ENCODE data around the gene PRKCA.

Gene PRKCA

GRCh38 chr17:66647391-66647983 is 345.1 kb downstream of the PRKCA start:
- no peak for DNase-seq (ENCODE audit: low read depth in 1 of 2, low spot score in 1 of 2)
- no peaks in the 10 kb centered on the region for H3K27me3 ChIP-seq (ENCODE audit: insufficient read depth, poor library complexity, severe bottlenecking)
- no peak overlapping the region for H3K27ac ChIP-seq (replicated peaks)
- H3K4me3 ChIP-seq (replicated peaks; ENCODE audit: insufficient read depth, low read length): no peak overlapping the region
- no peak for TF ChIP-seq GABPA (IDR thresholded peaks at IDR 0.05; ENCODE audit: low read depth)

GRCh38 chr17:66649818-66650543 is 347.6 kb downstream of the PRKCA start:
- DNase-seq (ENCODE audit: low read depth in 1 of 2, low spot score in 1 of 2): no peak
- Histone ChIP-seq H3K4me3 (replicated peaks; ENCODE audit: insufficient read depth, low read length) (no peak overlapping the region), H3K27me3 (ENCODE audit: insufficient read depth, poor library complexity, severe bottlenecking) (no peaks in the 10 kb centered on the region), H3K27ac (replicated peaks) (no peak overlapping the region)
- TF ChIP-seq POLR2AphosphoS5 (IDR thresholded peaks at IDR 0.05; ENCODE audit: low read depth) (no peak), GABPA (IDR thresholded peaks at IDR 0.05; ENCODE audit: low read depth) (no peak), SPI1 (IDR thresholded peaks at IDR 0.05; ENCODE audit: borderline replicate concordance, low read depth) (no peak), CTCF (IDR thresholded peaks at IDR 0.05; ENCODE audit: insufficient read depth, low read length) (no peak)
- TF ChIP-seq, protein P1, sequence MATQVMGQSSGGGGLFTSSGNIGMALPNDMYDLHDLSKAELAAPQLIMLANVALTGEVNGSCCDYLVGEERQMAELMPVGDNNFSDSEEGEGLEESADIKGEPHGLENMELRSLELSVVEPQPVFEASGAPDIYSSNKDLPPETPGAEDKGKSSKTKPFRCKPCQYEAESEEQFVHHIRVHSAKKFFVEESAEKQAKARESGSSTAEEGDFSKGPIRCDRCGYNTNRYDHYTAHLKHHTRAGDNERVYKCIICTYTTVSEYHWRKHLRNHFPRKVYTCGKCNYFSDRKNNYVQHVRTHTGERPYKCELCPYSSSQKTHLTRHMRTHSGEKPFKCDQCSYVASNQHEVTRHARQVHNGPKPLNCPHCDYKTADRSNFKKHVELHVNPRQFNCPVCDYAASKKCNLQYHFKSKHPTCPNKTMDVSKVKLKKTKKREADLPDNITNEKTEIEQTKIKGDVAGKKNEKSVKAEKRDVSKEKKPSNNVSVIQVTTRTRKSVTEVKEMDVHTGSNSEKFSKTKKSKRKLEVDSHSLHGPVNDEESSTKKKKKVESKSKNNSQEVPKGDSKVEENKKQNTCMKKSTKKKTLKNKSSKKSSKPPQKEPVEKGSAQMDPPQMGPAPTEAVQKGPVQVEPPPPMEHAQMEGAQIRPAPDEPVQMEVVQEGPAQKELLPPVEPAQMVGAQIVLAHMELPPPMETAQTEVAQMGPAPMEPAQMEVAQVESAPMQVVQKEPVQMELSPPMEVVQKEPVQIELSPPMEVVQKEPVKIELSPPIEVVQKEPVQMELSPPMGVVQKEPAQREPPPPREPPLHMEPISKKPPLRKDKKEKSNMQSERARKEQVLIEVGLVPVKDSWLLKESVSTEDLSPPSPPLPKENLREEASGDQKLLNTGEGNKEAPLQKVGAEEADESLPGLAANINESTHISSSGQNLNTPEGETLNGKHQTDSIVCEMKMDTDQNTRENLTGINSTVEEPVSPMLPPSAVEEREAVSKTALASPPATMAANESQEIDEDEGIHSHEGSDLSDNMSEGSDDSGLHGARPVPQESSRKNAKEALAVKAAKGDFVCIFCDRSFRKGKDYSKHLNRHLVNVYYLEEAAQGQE (IDR thresholded peaks at IDR 0.05; ENCODE audit: insufficient replicate concordance, low read depth): no peak

DNA sequence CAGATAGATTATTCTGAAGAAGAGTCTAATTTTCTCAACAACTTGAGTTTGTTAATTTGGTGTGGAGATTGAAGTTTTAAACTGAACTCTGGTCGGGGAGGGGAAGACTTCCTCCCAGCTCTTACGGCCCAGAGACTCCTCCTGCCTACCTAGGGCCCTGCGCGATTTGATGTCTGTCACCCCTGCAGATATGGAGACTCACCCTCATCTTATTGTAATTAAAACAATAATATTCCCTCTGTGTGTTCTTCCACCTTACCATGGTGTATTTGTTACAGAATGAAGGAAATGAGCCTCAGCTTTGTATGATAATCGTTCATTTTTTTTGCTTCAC is 348.1 kb downstream of the PRKCA start:
- TF ChIP-seq CTCF (IDR thresholded peaks at IDR 0.05; ENCODE audit: insufficient read depth, low read length): no peak
- TF ChIP-seq, protein P1 (IDR thresholded peaks at IDR 0.05; ENCODE audit: insufficient replicate concordance, low read depth): no peak
- no peak for TF ChIP-seq GABPA (IDR thresholded peaks at IDR 0.05; ENCODE audit: low read depth)
- no peak for TF ChIP-seq POLR2AphosphoS5 (IDR thresholded peaks at IDR 0.05; ENCODE audit: low read depth)
- no peak for TF ChIP-seq SPI1 (IDR thresholded peaks at IDR 0.05; ENCODE audit: borderline replicate concordance, low read depth)
- Histone ChIP-seq H3K4me3 (replicated peaks; ENCODE audit: insufficient read depth, low read length) (no peak overlapping the region), H3K27me3 (ENCODE audit: insufficient read depth, poor library complexity, severe bottlenecking) (no peaks in the 10 kb centered on the region), H3K27ac (replicated peaks) (no peak overlapping the region)
- DNase-seq (ENCODE audit: low read depth in 1 of 2, low spot score in 1 of 2): no peak

- TF ChIP-seq SPI1 (IDR thresholded peaks at IDR 0.05; ENCODE audit: borderline replicate concordance, low read depth): no peak
- TF ChIP-seq CTCF (IDR thresholded peaks at IDR 0.05; ENCODE audit: insufficient read depth, low read length): no peak
- TF ChIP-seq GABPA (IDR thresholded peaks at IDR 0.05; ENCODE audit: low read depth): no peak
- TF ChIP-seq, protein P1 (IDR thresholded peaks at IDR 0.05; ENCODE audit: insufficient replicate concordance, low read depth): no peak
- TF ChIP-seq POLR2AphosphoS5 (IDR thresholded peaks at IDR 0.05; ENCODE audit: low read depth): no peak
- Histone ChIP-seq H3K4me3 (replicated peaks; ENCODE audit: insufficient read depth, low read length) (no peak overlapping the region), H3K27me3 (ENCODE audit: insufficient read depth, poor library complexity, severe bottlenecking) (no peaks in the 10 kb centered on the region), H3K27ac (replicated peaks) (no peak overlapping the region)
- DNase-seq (ENCODE audit: low read depth in 1 of 2, low spot score in 1 of 2): no peak
Measured at GRCh38 chr17:66652840-66653507, 350.6 kb downstream of the PRKCA start.

Data from HL-60 (cell line).